A673 (cell line): ENCODE results near the gene SMARCAL1.

Experiments
- EZH2 ChIP-seq: fragments of 200-600 bp; sonication (generic); IDR thresholded peaks from 2 replicates; pipeline ENCODE4 v1.6.1; 2017; ENCODE audit warnings: borderline replicate concordance, low read depth, mild to moderate bottlenecking, mixed read lengths, antibody characterized with exemption, low read length; ENCODE audit not compliant: poor library complexity, severe bottlenecking
- TF ChIP-seq, protein P1 (sequence below): fragments of 300-800, 200-600 bp; sonication (generic); conservative IDR thresholded peaks from 2 replicates; pipeline ENCODE4 v1.5.1; 2017; ENCODE audit warnings: low read depth, mild to moderate bottlenecking, antibody characterized with exemption, low read length, moderate library complexity, mixed read lengths

GRCh38 chr2:216498379-216499352 is 86.4 kb downstream of the SMARCAL1 start, which contains the start of gene RPL37A:
- TF ChIP-seq, protein P1, sequence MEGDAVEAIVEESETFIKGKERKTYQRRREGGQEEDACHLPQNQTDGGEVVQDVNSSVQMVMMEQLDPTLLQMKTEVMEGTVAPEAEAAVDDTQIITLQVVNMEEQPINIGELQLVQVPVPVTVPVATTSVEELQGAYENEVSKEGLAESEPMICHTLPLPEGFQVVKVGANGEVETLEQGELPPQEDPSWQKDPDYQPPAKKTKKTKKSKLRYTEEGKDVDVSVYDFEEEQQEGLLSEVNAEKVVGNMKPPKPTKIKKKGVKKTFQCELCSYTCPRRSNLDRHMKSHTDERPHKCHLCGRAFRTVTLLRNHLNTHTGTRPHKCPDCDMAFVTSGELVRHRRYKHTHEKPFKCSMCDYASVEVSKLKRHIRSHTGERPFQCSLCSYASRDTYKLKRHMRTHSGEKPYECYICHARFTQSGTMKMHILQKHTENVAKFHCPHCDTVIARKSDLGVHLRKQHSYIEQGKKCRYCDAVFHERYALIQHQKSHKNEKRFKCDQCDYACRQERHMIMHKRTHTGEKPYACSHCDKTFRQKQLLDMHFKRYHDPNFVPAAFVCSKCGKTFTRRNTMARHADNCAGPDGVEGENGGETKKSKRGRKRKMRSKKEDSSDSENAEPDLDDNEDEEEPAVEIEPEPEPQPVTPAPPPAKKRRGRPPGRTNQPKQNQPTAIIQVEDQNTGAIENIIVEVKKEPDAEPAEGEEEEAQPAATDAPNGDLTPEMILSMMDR, result no peak
- no peak for TF ChIP-seq EZH2
